GM23338 (cell line): Measurements from ENCODE around the gene BANP.

Source experiments
- CREB1 ChIP-seq: fragments of 250-450 bp; sonication (Bioruptor Pico); IDR thresholded peaks from 2 replicates; pipeline ENCODE4 v1.5.0; 2020; ENCODE audit warnings: low read depth, mild to moderate bottlenecking, moderate library complexity
- EZH2 ChIP-seq: fragments of 200-600 bp; sonication (generic); IDR thresholded peaks from one replicate; pipeline ENCODE4 v1.8.0; 2017; ENCODE audit warnings: antibody characterized with exemption, mild to moderate bottlenecking, low read depth; ENCODE audit not compliant: unreplicated experiment
- EZH2phosphoT487 ChIP-seq: fragments of 200-600 bp; sonication (generic); IDR thresholded peaks from one replicate; pipeline ENCODE4 v1.8.1; 2018; ENCODE audit warnings: antibody characterized with exemption; ENCODE audit not compliant: unreplicated experiment
- JUNB ChIP-seq: IDR thresholded peaks from one replicate; pipeline ENCODE4 v1.6.1; 2016; ENCODE audit warnings: antibody characterized with exemption; ENCODE audit not compliant: unreplicated experiment
- POLR2AphosphoS5 ChIP-seq: IDR thresholded peaks from 2 replicates; pipeline ENCODE4 v1.6.1; 2016; ENCODE audit warnings: antibody characterized with exemption, low read depth
- REST ChIP-seq: IDR thresholded peaks from one replicate; pipeline ENCODE4 v1.6.1; 2018; ENCODE audit warnings: antibody characterized with exemption; ENCODE audit not compliant: unreplicated experiment
- STAT1 ChIP-seq: IDR thresholded peaks from one replicate; pipeline ENCODE4 v1.6.1; 2016; ENCODE audit warnings: antibody characterized with exemption; ENCODE audit not compliant: unreplicated experiment
- ZNF114 ChIP-seq: fragments of 250-450 bp; sonication (Bioruptor Pico); IDR thresholded peaks from 2 replicates; pipeline ENCODE4 v1.5.0; 2020; ENCODE audit warnings: mild to moderate bottlenecking, moderate library complexity
- ZNF331 ChIP-seq: fragments of 250-450 bp; sonication (Bioruptor Pico); IDR thresholded peaks from 2 replicates; pipeline ENCODE4 v1.5.0; 2020; ENCODE audit warnings: low read depth, mild to moderate bottlenecking, moderate library complexity
- TF ChIP-seq, protein P1 (sequence below), 2 experiments: fragments of 200-600 bp in 1 of 2; sonication (generic) in 1 of 2; conservative IDR thresholded peaks; 2 replicates each; pipeline versions ENCODE4 v1.5.1 to v1.6.1; 2016 to 2017; ENCODE audit warnings: antibody characterized with exemption in 2 of 2, low read depth in 2 of 2, mild to moderate bottlenecking in 2 of 2, moderate library complexity in 1 of 2
- TF ChIP-seq, protein P2 (sequence below): fragments of 250-450 bp; sonication (Bioruptor Pico); IDR thresholded peaks from 2 replicates; pipeline ENCODE4 v1.5.0; 2020; ENCODE audit warnings: mild to moderate bottlenecking, moderate library complexity
- TF ChIP-seq, protein P3 (sequence below): IDR thresholded peaks from 2 replicates; pipeline ENCODE4 v1.6.1; 2016; ENCODE audit warnings: antibody characterized with exemption

DNA sequence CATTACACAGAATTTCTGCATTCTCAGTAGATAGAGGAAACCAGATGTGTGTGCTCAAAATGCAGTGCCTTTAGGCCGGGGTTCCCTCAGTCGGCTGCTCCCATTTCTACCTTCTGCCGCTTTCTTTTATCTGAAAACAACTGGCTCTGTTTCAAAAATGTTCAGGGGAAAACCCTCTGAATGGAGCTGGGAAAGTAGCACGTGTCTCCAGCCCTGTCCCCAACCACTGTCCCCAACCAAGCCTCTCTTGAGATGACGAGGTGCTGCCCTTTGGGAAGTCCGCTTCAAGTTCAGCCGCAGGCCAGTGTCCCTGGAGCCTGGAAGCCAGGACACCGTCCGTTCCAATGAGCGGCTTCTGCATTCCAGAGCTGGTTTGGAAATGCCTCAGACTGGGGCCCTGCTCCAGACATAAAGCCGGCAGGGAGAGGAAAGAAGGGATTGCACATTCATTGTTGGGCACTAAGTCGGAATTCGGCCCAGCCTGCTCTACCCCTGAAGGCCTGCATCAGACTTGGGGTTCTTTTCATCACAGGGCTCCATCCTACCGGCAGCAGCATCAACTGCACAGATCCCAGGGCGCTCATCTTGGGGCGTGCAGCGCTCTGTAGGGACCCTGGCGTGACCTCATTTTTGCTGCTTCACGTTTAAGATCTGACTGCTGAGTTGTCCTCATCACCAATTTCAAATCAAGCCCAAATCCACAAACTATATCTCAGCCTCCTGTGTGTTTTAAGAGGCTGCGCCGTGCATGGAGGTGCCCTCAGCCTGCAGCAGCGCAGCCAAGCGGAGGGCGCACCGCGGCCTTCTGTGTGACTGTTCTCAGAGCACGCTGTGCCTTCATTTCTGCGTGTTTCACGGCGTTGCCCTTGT is 111.3 kb downstream of the BANP start:
- TF ChIP-seq, protein P1, sequence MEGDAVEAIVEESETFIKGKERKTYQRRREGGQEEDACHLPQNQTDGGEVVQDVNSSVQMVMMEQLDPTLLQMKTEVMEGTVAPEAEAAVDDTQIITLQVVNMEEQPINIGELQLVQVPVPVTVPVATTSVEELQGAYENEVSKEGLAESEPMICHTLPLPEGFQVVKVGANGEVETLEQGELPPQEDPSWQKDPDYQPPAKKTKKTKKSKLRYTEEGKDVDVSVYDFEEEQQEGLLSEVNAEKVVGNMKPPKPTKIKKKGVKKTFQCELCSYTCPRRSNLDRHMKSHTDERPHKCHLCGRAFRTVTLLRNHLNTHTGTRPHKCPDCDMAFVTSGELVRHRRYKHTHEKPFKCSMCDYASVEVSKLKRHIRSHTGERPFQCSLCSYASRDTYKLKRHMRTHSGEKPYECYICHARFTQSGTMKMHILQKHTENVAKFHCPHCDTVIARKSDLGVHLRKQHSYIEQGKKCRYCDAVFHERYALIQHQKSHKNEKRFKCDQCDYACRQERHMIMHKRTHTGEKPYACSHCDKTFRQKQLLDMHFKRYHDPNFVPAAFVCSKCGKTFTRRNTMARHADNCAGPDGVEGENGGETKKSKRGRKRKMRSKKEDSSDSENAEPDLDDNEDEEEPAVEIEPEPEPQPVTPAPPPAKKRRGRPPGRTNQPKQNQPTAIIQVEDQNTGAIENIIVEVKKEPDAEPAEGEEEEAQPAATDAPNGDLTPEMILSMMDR (conservative IDR thresholded peaks at IDR 0.05; ENCODE audit: low read depth in 2 of 2): no peak
- TF ChIP-seq CREB1 (CRISPR knock-in tag): no peak
- no peak for TF ChIP-seq POLR2AphosphoS5
- no peak for TF ChIP-seq EZH2
- TF ChIP-seq, protein P2, sequence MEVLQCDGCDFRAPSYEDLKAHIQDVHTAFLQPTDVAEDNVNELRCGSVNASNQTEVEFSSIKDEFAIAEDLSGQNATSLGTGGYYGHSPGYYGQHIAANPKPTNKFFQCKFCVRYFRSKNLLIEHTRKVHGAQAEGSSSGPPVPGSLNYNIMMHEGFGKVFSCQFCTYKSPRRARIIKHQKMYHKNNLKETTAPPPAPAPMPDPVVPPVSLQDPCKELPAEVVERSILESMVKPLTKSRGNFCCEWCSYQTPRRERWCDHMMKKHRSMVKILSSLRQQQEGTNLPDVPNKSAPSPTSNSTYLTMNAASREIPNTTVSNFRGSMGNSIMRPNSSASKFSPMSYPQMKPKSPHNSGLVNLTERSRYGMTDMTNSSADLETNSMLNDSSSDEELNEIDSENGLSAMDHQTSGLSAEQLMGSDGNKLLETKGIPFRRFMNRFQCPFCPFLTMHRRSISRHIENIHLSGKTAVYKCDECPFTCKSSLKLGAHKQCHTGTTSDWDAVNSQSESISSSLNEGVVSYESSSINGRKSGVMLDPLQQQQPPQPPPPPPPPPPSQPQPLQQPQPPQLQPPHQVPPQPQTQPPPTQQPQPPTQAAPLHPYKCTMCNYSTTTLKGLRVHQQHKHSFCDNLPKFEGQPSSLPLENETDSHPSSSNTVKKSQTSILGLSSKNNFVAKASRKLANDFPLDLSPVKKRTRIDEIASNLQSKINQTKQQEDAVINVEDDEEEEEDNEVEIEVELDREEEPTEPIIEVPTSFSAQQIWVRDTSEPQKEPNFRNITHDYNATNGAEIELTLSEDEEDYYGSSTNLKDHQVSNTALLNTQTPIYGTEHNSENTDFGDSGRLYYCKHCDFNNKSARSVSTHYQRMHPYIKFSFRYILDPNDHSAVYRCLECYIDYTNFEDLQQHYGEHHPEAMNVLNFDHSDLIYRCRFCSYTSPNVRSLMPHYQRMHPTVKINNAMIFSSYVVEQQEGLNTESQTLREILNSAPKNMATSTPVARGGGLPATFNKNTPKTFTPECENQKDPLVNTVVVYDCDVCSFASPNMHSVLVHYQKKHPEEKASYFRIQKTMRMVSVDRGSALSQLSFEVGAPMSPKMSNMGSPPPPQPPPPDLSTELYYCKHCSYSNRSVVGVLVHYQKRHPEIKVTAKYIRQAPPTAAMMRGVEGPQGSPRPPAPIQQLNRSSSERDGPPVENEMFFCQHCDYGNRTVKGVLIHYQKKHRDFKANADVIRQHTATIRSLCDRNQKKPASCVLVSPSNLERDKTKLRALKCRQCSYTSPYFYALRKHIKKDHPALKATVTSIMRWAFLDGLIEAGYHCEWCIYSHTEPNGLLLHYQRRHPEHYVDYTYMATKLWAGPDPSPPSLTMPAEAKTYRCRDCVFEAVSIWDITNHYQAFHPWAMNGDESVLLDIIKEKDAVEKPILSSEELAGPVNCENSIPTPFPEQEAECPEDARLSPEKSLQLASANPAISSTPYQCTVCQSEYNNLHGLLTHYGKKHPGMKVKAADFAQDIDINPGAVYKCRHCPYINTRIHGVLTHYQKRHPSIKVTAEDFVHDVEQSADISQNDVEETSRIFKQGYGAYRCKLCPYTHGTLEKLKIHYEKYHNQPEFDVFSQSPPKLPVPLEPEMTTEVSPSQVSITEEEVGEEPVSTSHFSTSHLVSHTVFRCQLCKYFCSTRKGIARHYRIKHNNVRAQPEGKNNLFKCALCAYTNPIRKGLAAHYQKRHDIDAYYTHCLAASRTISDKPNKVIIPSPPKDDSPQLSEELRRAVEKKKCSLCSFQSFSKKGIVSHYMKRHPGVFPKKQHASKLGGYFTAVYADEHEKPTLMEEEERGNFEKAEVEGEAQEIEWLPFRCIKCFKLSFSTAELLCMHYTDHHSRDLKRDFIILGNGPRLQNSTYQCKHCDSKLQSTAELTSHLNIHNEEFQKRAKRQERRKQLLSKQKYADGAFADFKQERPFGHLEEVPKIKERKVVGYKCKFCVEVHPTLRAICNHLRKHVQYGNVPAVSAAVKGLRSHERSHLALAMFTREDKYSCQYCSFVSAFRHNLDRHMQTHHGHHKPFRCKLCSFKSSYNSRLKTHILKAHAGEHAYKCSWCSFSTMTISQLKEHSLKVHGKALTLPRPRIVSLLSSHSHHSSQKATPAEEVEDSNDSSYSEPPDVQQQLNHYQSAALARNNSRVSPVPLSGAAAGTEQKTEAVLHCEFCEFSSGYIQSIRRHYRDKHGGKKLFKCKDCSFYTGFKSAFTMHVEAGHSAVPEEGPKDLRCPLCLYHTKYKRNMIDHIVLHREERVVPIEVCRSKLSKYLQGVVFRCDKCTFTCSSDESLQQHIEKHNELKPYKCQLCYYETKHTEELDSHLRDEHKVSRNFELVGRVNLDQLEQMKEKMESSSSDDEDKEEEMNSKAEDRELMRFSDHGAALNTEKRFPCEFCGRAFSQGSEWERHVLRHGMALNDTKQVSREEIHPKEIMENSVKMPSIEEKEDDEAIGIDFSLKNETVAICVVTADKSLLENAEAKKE (CRISPR knock-in tag): no peak
- no peak for TF ChIP-seq ZNF114 (CRISPR knock-in tag)
- no peak for TF ChIP-seq REST
- TF ChIP-seq EZH2phosphoT487: no peak
- no peak for TF ChIP-seq JUNB
- TF ChIP-seq STAT1: no peak
- TF ChIP-seq ZNF331: no peak
- TF ChIP-seq, protein P3, sequence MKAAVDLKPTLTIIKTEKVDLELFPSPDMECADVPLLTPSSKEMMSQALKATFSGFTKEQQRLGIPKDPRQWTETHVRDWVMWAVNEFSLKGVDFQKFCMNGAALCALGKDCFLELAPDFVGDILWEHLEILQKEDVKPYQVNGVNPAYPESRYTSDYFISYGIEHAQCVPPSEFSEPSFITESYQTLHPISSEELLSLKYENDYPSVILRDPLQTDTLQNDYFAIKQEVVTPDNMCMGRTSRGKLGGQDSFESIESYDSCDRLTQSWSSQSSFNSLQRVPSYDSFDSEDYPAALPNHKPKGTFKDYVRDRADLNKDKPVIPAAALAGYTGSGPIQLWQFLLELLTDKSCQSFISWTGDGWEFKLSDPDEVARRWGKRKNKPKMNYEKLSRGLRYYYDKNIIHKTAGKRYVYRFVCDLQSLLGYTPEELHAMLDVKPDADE: no peak
